Measurements from ENCODE around the gene NOXRED1. TPM values are rescaled to one million over a fixed set of nuclear protein-coding genes. Genes with fewer than 3 reads are reported as not detected.

The NOXRED1 gene
- total and polyA plus RNA-seq, 2 experiments from 2014 or later = 0.24 TPM; not detected in 1

GRCh38 chr14:77439861-77440260 lies 16.5 kb upstream of the NOXRED1 start:
- Histone ChIP-seq H3K27me3 (ENCODE audit: insufficient read depth) (no peaks in the 10 kb centered on the region), H3K27ac (ENCODE audit: low read depth) (no peak overlapping the region), H3K79me2 (replicated peaks; ENCODE audit: insufficient read depth) (no peaks in the 10 kb centered on the region), H3K4me1 (ENCODE audit: insufficient read depth) (no peaks in the 10 kb centered on the region), H3K9me2 (ENCODE audit: insufficient read depth) (no peaks in the 10 kb centered on the region), H3K4me3 (no peak overlapping the region), H2AFZ (no peak overlapping the region), H3F3A (replicated peaks; ENCODE audit: low read depth) (no peaks in the 10 kb centered on the region), H3K4me2 (no peak overlapping the region), H3K36me3 (ENCODE audit: insufficient read depth) (peaks cover 6% of the 10 kb centered on the region), H4K20me1 (replicated peaks; ENCODE audit: insufficient read depth) (peaks cover 3% of the 10 kb centered on the region; the same call in 1 of the 2 replicates)
- Mint-ChIP-seq H3K27me3 (ENCODE audit: insufficient read depth, low read depth, poor library complexity) (no peaks in the 10 kb centered on the region), H3K9me3 (no peaks in the 10 kb centered on the region), H3K4me1 (no peaks in the 10 kb centered on the region), H3K36me3 (ENCODE audit: low read depth) (peaks cover 34% of the 10 kb centered on the region), H3K4me3 (no peak overlapping the region), H3K27ac (no peak overlapping the region)
- DNase-seq (ENCODE audit: low spot score) = no peak
- TF ChIP-seq EZH2phosphoT487 (IDR thresholded peaks at IDR 0.05; ENCODE audit: unreplicated experiment) (no peak), POLR2AphosphoS5 (IDR thresholded peaks at IDR 0.05; ENCODE audit: low read depth) (no peak), ZNF114 (CRISPR knock-in tag; IDR thresholded peaks at IDR 0.05) (no peak), ETS1 (IDR thresholded peaks at IDR 0.05) (no peak), JUNB (IDR thresholded peaks at IDR 0.05; ENCODE audit: unreplicated experiment) (no peak), STAT1 (IDR thresholded peaks at IDR 0.05; ENCODE audit: unreplicated experiment) (no peak)
- no peak for ATAC-seq

DNA sequence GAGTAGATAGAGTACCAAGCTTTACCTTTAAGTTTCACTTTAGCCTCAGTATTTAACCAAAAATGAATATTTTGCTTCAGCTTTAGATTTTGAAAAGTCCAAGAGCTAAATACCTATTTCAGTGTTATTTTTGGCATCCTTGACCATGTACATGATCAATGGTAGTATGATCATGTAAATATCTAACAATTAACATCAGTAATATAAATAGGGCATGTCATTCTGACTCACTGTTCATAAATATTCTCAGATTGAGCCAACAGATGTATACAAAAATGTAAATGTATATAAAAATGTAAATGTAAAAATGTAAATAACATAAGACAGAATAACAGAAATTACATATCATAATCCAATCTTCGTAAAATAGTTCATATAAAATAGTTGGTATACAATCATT lies 15.3 kb upstream of the NOXRED1 start:
- no peak for ATAC-seq
- peaks cover 42% of the 10 kb centered on the region for H3K36me3 Mint-ChIP-seq (ENCODE audit: low read depth)
- peaks cover 6% of the 10 kb centered on the region for H3K36me3 ChIP-seq (ENCODE audit: insufficient read depth)

DNA sequence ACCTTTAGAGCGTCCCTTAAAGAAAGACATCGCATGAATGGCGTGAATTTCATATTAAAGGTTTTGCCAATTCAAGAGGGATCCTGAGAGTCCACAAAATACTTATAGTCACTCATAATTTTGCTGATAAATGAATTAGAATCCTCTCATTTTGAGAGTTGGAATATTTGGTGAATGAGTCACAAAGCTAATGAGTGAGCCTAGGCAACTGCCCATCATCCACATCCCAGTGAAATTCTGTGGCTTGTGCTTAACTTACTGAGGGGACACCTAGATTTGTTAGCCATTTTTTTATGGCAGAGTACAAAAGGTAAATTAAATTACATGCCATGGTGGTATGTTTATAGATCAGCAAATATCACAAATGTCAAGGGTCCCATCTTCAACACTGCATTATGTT lies 12.7 kb upstream of the NOXRED1 start:
- DNase-seq (ENCODE audit: low spot score) = no peak
- Mint-ChIP-seq H3K4me3 (no peak overlapping the region), H3K27ac (no peak overlapping the region), H3K9me3 (no peaks in the 10 kb centered on the region), H3K4me1 (no peaks in the 10 kb centered on the region), H3K36me3 (ENCODE audit: low read depth) (peaks cover 26% of the 10 kb centered on the region; the same call in 2 of the 3 replicates), H3K27me3 (ENCODE audit: insufficient read depth, low read depth, poor library complexity) (no peaks in the 10 kb centered on the region)
- no peaks in the 10 kb centered on the region for H3K9me2 ChIP-seq (ENCODE audit: insufficient read depth)
- H3K27ac ChIP-seq (ENCODE audit: low read depth) = no peak overlapping the region
- no peaks in the 10 kb centered on the region for H3K4me1 ChIP-seq (ENCODE audit: insufficient read depth)
- no peaks in the 10 kb centered on the region for H3K27me3 ChIP-seq (ENCODE audit: insufficient read depth)
- H4K20me1 ChIP-seq (replicated peaks; ENCODE audit: insufficient read depth) = peaks cover 3% of the 10 kb centered on the region; the same call in 1 of the 2 replicates
- no peak for ATAC-seq
- no peak for TF ChIP-seq ETS1 (IDR thresholded peaks at IDR 0.05)
- TF ChIP-seq CTCF (conservative IDR thresholded peaks at IDR 0.05; ENCODE audit: low read depth in 2 of 2) = no peak
- TF ChIP-seq EZH2phosphoT487 (IDR thresholded peaks at IDR 0.05; ENCODE audit: unreplicated experiment) = no peak
- no peak for TF ChIP-seq POLR2AphosphoS5 (IDR thresholded peaks at IDR 0.05; ENCODE audit: low read depth)
- no peak overlapping the region for H3K4me3 ChIP-seq
- no peaks in the 10 kb centered on the region for H3F3A ChIP-seq (replicated peaks; ENCODE audit: low read depth)
- no peak overlapping the region for H2AFZ ChIP-seq
- peaks cover 3% of the 10 kb centered on the region for H3K36me3 ChIP-seq (ENCODE audit: insufficient read depth)
- H3K79me2 ChIP-seq (replicated peaks; ENCODE audit: insufficient read depth) = no peaks in the 10 kb centered on the region
- H3K4me2 ChIP-seq = no peak overlapping the region

More for the DNA sequence above, 15.3 kb upstream of the NOXRED1 start:
- DNase-seq (ENCODE audit: low spot score) = no peak
- H3K4me1 ChIP-seq (ENCODE audit: insufficient read depth) = no peaks in the 10 kb centered on the region
- H3K4me2 ChIP-seq = no peak overlapping the region
- H3K27ac Mint-ChIP-seq = no peak overlapping the region
- H3K4me1 Mint-ChIP-seq = no peaks in the 10 kb centered on the region
- H3K4me3 ChIP-seq = no peak overlapping the region
- H3K9me2 ChIP-seq (ENCODE audit: insufficient read depth) = no peaks in the 10 kb centered on the region
- H3K27me3 Mint-ChIP-seq (ENCODE audit: insufficient read depth, low read depth, poor library complexity) = no peaks in the 10 kb centered on the region
- H4K20me1 ChIP-seq (replicated peaks; ENCODE audit: insufficient read depth) = peaks cover 3% of the 10 kb centered on the region; the same call in 1 of the 2 replicates
- H3K27me3 ChIP-seq (ENCODE audit: insufficient read depth) = no peaks in the 10 kb centered on the region
- no peaks in the 10 kb centered on the region for H3F3A ChIP-seq (replicated peaks; ENCODE audit: low read depth)
- H3K9me3 Mint-ChIP-seq = no peaks in the 10 kb centered on the region
- TF ChIP-seq POLR2AphosphoS5 (IDR thresholded peaks at IDR 0.05; ENCODE audit: low read depth) (no peak), EZH2 (IDR thresholded peaks at IDR 0.05; ENCODE audit: low read depth, unreplicated experiment) (no peak)
- H3K4me3 Mint-ChIP-seq = no peak overlapping the region
- no peak overlapping the region for H2AFZ ChIP-seq
- no peak overlapping the region for H3K27ac ChIP-seq (ENCODE audit: low read depth)
- H3K79me2 ChIP-seq (replicated peaks; ENCODE audit: insufficient read depth) = no peaks in the 10 kb centered on the region
